Fibroblast of upper back skin (primary cell): ENCODE data around the gene RAD51B.
A peak's percentile ranks its signal among the peaks of the same experiment; 100 is the strongest.

Experiments
- DNase-seq: peaks from one replicate; pipeline ENCODE4 v3.0.0-alpha.2; 2013

Gene RAD51B

GRCh38 chr14:68375376-68375775, 555.8 kb downstream of the RAD51B start:
- no peak for DNase-seq

DNA sequence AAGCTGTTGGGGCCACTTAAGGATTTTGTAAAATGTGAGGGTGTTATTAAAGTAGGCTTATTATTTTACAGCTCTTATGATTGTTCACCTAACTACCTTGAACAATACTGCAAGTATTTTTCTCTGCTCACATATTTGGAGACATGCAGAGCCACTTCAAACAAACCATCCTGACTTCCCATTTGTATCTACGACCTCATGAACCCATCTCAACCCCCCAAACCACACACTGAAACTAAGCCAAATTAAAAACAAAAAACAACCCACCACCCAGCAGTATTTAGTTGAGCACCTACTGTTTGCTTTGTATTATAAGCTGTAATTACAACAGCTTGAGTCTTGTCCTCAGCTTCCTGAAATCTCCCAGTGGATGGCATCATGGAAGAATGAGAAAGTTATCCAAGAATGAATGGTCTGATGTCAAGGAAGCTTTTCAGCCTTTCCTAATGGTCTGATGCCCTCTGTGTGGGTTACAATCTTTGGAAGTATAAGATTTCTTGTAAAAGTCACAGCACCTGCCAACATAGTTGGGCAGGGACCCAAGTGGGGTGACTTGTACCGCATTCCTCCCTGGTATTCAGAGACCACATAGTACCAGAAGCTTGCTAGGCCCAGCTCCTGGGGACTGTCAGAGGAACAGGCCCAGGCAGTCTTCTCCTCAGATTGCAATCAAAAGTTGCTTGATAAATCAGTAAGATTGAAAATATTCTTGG, 556.6 kb downstream of the RAD51B start:
- peak; percentile 41 for DNase-seq

GRCh38 chr14:68377006-68377405, 557.4 kb downstream of the RAD51B start:
- no peak for DNase-seq

DNA sequence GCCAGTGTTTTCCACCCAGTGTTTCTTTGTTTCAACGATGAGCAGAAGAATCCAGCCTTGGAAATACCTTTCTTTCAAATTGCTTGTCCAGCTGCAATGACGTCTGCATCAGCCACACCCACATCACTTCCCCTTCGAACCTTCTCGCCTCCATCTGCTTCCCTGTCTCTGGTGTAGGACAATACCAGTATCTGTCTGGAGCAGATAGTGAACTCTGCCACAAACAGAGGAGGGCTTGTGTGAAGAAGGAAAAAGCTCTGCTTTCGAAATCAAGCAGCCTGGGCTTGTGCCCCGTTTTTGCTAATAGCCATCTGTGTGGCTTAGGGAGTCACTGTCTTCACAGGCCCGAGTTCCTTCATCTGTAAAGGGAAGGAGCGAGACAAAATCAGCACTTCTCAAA, 557.9 kb downstream of the RAD51B start:
- DNase-seq = no peak

- peak; percentile 39 for DNase-seq
These were observed 560.1 kb downstream of the RAD51B start for GRCh38 chr14:68379510-68380328.

DNA sequence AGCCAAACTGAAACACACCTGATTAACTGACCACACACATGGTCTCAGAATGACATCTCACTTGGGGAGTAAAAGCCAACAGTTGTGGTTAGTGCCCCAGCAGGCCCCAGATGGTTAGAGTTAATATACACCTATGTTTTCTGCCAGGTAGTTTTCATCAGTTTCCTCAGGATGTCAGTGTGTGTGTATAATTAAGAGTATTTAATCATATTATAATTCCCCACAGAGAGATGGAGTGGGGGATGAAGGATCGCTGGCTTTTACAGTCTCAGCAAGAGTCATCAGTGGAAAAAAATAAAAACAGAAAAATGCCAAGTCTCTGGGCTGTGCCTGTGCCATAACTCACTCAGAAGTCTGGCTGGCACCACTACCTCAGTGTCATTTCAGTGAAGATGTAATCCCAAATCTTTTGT, 560.8 kb downstream of the RAD51B start:
- peak; percentile 55 for DNase-seq

DNA sequence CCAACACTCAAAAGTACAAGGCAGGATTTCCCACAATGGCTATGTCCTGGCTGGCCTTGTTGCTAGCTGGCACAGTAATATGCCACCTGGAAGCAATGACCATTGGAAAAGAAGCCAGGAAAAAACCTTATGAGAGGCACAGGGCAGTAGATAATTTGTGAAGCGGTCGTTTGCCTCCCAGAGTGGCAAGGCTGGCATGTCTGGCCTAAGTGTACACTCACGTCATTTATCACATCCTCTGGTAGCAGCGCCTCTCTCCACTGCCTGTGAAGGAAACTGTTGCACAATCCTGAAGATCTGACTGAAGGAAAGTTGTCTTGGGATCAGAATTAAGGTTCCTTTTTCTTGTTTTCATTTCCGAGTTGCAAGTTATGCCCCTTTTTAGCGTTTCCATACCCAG, 564.8 kb downstream of the RAD51B start:
- no peak for DNase-seq

DNA sequence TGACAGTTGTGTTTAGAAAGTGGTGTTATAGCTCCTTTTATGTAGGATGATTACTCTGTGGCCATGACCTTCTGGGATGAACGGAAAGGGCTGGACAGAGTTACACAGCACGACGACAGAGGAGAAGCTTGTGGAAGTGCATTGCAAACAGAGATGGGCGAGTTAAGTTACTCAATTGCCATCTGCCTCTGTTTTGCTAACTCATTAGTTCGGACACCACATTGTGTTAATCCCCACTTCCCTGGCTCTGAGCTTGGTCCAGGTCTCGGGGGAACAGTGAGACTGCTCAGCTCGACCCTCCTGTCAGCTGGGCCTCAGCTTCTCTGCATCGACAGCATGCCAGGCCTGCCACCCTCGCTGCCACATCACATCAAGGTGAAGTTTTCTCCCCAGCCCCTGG, 565.3 kb downstream of the RAD51B start:
- DNase-seq = no peak

GRCh38 chr14:68386446-68386845, 566.9 kb downstream of the RAD51B start:
- DNase-seq = no peak

DNA sequence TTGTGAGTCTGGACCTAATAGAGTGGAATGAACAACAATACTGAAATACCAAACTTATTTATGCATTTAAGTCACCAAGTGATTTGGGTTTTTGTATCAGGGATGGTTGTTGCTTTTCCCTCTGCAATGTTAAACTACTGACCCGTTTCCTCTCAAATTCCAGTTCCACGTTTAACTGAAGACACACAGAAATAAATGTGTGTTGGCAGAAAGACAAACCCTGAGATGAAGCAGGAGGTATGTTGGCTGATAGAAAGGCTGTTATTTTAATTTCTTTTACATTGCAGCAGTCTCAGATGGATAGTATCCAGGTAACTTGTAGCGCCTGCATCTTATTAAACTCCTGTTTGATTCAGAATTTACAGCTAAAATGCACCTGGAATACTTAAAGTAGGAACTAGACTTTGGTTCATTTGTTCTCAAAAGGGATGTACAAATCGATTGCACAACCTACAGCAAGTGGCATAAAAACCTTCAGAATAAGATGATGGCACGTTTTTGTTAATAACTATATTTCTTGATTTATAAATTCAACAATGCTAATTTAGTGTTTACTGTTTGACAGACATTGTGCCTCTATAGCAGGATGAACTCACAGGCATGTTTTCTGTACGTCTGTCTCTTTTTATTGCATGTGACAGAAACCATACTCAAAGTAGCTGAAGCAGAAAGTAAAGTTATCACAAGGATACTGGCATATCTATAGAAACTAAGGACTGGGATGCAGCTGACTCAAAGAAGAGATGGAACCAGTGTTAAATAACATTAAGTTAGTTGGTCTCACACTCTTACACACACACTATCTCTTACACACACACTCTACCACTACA, 567.6 kb downstream of the RAD51B start:
- peak; percentile 81 for DNase-seq

- DNase-seq = no peak
These were observed 570.4 kb downstream of the RAD51B start for GRCh38 chr14:68389943-68390342.

DNA sequence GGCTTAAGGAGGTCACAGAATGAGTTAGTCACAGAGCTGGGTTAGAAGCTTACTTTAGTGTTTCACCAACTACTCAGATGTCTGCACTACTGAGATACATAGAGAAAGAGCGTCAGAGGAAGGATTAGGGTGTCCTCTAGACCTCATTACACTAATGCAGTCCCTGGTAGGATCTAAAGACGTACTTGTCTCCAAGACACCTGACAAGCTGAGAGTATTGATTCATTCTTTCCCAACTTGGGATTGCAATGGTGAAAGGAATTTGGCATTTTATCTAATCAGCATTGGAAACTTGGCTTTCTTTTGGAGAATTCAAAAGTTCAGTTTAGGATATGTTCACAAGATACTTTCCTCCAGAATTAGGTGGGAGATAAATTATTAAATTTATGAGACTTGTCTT, 571.2 kb downstream of the RAD51B start:
- DNase-seq = no peak

DNA sequence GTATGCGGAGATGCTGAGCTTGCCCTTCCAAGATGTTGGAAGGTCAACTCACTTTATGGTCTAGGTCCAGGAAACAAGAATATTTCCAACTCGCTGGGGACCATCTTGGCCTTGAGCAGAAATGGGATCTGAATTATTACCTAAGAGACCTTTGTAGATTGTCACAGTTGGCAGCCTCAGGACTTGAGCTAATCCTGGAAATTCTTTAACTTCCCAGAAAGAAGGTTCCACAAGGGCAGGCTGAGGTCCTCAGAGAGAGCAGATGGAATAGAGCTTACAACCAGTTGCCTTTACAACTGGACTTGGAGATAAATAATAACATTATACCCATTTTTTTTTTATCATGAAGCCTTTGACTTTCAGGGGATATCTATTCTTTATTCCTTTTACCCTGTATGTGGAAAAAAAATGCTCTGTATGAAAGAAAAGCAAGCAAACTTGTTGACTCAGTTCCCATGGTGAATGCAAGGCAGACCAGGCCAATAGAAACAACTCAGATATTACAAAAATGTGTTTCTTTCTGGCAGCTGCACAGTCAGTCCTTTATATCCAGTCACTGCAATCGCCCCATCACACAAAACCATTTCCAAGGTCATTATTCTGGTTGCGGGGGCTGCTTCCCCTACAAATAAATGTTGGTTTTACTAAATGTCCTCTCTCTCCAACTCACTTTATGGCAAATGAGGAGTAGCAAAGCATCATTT, 571.9 kb downstream of the RAD51B start:
- DNase-seq = peak; percentile 69

GRCh38 chr14:68392393-68393141, 573.0 kb downstream of the RAD51B start:
- no peak for DNase-seq

- no peak for DNase-seq
These were observed 573.7 kb downstream of the RAD51B start for GRCh38 chr14:68393259-68393658.

DNA sequence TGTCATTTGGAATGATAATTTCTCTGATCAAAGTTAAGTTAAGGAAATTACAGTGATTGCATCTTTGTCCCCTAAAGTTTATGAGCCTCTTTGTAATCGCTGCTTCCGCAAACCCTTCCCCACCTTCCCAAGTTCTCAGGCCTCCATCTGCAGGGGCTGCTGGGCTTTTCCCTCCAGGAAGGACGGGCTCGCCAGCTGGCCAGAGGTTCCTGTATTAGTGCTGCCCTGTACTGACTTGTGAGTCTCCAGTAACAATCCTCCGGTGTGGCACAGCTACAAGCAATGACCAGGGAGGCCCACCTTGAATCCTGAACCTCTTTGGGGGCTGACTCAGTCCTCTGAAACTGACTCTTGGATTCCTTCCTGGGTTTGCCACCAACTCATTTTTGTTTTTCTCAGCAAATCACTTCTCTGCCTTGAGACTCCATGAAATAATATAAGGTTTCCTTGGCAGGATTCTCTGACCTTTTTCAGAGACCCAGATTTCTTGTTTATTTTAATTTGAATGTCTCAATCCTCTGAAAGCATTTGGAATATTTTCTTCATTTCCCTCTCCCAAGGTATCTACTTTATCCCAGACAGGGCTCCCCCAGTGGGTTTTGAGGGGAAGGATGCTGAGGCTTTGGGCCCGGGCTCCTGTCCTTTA, 574.7 kb downstream of the RAD51B start:
- peak; percentile 37 for DNase-seq

- no peak for DNase-seq
These were observed 575.2 kb downstream of the RAD51B start for GRCh38 chr14:68394764-68395143.

- peak; percentile 51 for DNase-seq
These were observed 576.0 kb downstream of the RAD51B start for GRCh38 chr14:68395604-68396003.

- peak; percentile 58 for DNase-seq
These were observed 576.9 kb downstream of the RAD51B start for GRCh38 chr14:68396461-68396860.

DNA sequence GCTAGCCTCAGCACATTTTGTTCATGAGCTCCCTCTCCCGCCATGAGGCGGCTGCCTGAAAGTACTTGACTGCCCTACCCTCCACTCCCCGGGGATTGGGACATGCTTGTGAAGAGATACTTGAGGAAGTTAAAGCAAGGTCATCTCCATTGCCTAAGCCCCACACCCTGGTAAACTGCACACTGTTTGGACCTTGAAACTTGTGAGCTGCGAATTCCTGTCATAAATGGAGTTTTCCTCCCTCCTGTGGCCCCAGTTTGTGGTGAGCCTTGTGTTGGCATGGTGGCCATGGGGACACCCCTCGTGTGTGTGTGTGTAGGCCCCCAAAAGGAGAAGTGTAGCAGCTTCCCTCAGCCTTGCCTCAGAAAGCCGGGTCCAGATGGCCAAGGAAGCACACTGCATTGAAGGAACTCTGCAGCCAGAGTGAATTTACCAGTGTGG, 577.8 kb downstream of the RAD51B start:
- DNase-seq = no peak

- DNase-seq = peak; percentile 94
These were observed 578.2 kb downstream of the RAD51B start for GRCh38 chr14:68397822-68398221.
